Stimulated activated CD4-positive, alpha-beta T cell treated with anti-CD3 and anti-CD28 coated beads, Interleukin-2, amount 100 ng/mL, for 24 hours (primary cell): ENCODE results near the gene GGTA1.
"Not testable (repeated sequence)": the region's sequence is repeated elsewhere in the genome, so short reads cannot be mapped to it uniquely, and the experiment has no call there.

Experiments used
- DNase-seq, 2 donors: peaks; one replicate each; pipeline ENCODE4 v3.0.0-alpha.2; 2020

Gene GGTA1

DNA sequence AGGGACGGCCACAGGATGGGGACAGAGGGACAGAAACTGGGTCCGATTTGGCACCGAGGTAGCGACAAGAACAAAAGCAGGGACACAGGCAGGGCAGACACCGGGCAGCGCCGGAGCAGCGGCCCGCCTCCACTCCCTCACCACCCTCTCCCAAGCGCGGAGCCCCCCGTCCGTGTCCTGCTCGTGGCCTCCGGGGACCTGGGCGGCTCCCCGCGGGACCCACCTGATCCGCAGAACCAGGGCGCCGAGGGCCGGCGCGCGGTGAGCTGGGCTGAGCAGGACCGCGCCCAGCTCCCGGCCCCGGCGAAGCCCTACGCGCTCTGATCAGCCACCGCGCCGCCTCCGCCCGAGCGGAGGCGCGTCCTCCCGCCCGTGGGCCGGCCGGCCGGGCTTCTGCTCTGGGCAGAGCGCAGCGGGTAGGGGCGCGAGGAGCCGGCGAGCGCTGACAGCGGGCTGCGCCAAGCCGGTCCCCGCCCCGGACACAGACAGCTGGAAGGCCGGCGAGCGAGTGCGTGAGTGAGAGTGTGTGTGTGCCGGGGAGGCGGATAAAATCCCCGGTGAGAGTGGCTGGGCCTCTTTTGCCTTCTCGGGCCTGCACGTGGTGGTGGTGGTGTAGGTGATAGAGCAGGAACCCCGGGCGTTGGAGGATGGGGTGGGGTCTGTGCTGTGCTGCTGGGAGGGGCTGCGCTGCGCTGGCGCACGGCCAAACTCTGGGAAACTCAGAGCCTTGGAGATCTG is at the start of gene GGTA1:
Gene GGTA1, minus strand, starts transcription at position 418 of the 738 bp plus-strand sequence. CDS start 31,922 bp downstream, outside the sequence.
- DNase-seq: peak in 1 of 2 donors; percentile 34

- no peak for DNase-seq
Observed at GRCh38 chr9:121548666-121549065, 49.0 kb upstream of the GGTA1 start.

DNA sequence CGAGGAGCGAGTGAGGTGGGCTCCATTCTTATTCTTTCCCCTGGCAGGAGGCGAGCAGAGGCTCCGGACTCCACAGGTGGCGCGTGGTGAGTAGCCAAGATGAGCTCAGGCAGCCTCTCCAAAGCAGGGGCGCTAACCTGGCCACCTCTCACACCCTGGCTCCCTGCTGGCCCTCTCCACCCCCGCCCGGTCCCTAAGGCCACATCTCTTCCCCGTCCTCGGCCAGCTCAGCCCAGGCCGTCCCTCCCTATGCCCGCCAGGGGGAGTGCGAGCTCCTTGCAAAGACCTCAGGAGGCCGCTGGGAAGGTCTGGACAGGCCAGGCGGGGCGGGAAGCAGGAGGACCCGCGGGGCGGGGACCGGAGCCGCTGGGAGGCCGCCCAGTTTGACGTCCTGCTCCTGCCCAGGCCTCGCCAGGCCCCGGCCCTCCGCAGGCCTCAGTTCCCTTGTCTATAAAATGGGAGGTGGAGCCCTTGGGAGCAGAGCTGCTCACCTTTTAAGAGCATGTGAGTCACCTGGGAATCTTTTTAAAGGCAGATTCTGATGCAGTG is 46.3 kb upstream of the GGTA1 start:
- peak; percentile 68 to 80 for DNase-seq

- no peak for DNase-seq
Observed at GRCh38 chr9:121545150-121545874, 45.7 kb upstream of the GGTA1 start.

- no peak for DNase-seq
Observed at GRCh38 chr9:121542025-121542424, 42.4 kb upstream of the GGTA1 start.

GRCh38 chr9:121541256-121541655 is 41.6 kb upstream of the GGTA1 start:
- no peak for DNase-seq

- no peak for DNase-seq
Observed at GRCh38 chr9:121538221-121538620, 38.6 kb upstream of the GGTA1 start.

GRCh38 chr9:121537283-121537682 is 37.6 kb upstream of the GGTA1 start:
- DNase-seq: no peak

DNA sequence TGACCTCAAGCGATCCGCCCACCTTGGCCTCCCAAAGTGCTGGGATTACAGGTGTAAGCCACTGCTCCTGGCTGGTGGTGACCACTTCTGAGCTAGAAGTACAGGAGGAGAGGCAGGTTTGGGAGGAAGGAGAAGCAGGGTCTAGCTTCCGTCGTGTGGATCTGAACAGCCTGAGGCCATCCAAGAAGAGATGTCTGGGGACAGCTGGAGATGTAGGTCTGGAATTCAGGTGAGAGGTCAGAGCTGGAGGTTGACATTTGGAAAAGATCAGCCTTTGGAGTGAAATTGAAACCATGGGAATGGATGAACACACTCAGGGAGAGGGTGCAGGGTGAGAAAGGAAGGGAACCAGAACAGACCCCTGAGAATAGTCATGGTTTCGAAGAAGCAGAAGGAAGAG is 33.2 kb upstream of the GGTA1 start:
- DNase-seq: no peak

DNA sequence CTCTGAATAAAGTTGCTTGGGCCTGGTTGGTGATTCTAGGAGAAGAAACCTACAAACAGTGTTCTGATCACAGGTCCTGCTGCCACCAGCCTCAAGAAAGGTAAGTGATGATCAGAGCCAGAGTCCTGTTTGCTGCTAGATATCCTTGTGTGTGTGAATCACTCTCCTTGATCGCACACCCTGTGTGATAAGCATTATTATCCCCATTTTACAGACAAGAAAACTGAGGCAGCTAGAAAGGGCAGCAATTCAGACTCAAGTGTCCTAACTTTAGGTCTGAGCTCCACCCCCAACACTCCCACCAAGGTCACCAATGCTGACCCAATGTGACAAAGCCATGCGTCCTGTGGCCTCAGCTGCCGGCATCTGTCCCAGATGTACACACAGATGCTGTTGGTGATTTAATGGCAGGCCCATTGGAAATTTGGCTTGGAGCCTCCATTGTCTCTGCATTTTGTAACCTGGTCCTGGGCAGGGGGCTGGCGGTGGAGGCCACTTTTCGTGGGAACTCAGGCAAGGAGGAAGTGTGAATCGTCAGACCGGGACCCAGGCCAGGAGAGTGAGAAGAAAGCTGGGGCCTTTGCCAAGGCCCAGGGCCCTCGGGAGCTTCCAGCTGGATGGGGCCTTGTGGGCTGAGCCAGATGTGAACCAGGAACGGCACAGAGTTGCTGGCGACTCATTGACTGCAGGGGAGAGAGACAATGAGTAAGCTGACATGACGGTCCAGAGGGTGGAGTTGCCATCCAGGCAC is 29.8 kb upstream of the GGTA1 start:
- no peak for DNase-seq

DNA sequence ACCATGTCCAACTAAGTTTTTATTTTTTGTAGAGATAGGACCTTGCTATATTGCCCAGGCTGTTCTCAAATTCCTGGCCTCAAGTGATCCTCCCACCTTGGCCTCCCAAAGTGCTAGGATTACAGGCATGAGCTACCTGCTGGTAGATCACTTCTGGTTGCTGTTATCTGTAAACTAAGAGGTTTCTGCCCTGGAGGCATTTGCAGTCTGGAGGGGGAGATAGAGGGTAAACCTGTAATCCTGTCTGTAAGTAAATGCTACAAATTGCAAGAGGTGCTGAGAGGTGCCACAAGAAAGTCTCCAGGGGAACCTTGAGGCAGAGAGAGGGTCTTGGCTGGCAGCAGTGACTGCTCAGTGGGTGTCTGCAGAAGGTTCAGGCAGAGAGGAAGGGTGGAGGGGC is 29.0 kb upstream of the GGTA1 start:
- DNase-seq: no peak

GRCh38 chr9:121527371-121527770 is 27.7 kb upstream of the GGTA1 start:
- no peak for DNase-seq

DNA sequence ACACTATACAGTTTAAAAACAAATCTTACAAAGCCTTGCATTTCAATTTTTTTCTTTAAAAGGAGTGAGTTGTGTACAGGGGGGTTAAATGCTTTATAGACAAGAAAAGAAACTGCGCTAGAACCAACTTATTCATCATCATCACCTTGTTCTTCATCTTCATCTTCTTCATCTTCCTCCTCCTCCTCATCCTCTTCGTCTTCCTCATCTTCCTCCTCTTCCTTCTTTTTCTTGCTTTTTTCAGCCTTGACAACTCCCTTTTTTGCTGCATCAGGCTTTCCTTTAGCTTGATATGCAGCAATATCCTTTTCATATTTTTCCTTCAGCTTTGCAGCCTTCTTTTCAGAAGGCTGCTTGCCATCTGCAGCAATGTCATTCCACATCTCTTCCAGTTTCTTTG is 20.0 kb upstream of the GGTA1 start:
- DNase-seq: not testable (repeated sequence)

- DNase-seq: no peak
Observed at GRCh38 chr9:121518634-121519033, 19.0 kb upstream of the GGTA1 start.

DNA sequence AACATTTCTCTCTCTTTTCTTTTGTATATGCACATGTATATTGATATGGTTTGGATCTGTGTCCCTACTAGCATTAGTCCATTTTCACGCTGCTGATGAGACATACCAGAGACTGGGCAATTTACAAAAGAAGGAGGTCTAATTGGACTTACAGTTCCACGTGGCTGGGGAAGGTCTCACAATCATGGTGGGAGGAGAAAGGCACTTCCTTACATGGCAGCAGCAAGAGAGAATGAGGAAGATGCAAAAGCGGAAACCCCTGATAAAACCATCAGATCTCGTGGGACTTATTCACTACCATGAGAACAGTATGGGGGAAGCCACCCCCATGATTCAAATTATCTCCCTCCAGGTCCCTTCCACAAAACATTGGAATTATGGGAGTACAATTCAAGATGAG is 13.5 kb upstream of the GGTA1 start:
- not testable (repeated sequence) for DNase-seq

DNA sequence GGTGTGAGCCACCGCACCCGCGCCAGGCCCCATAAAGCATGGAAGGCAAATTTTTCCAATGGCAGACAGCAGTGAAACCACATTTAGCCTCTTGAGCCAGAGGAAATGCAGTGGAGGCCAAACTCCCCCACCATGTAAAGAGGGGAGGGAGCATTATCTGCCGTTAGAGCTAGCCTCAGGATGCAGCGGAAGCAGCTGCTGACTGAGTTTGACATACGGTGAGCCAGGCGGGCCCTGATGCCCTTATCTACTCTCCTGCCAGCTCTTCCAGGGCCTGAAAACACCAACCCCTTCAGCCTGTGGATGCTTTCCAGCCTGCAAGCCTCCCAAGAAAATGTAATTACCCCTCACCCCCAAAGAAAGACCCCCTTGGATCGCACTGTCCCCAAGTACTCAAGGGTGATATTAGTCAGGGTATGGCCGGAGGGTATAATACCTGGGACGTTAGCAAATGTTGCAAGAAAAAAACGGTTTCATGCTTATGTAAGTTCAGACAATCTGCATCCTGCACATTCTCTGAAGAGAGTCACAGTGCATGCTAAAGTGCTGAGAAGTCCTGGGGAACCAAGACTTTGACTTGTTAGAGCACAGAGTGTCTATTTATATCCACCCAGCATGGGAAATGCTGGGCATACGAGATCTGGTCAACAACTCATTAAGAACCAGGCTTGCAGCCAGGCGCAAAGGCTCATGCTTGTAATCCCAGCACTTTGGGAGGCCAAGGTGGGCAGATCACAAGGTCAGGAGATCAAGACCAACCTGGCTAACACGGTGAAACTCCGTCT is 11.3 kb upstream of the GGTA1 start:
- DNase-seq: no peak

- DNase-seq: no peak
Observed at GRCh38 chr9:121509180-121509579, 9.5 kb upstream of the GGTA1 start.

DNA sequence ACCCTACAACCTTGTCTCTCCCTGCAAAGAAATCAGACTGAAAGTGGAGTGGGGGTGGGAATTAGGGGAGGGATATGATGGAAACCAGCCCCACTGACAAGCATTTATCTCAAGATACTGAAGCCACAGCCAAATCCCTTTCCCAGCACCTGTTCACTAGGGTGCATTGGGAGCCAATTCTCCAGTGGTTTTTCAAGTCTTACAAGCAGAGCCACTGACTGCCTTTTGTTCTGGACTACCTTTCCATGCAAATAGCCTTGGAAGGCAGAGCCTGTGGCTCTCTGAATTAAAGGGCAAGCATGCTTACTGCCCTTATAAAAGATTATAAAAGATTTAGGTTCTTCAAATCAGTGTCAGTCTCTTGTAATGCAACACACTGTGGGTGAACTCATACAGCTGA is 8.8 kb upstream of the GGTA1 start:
- no peak for DNase-seq

DNA sequence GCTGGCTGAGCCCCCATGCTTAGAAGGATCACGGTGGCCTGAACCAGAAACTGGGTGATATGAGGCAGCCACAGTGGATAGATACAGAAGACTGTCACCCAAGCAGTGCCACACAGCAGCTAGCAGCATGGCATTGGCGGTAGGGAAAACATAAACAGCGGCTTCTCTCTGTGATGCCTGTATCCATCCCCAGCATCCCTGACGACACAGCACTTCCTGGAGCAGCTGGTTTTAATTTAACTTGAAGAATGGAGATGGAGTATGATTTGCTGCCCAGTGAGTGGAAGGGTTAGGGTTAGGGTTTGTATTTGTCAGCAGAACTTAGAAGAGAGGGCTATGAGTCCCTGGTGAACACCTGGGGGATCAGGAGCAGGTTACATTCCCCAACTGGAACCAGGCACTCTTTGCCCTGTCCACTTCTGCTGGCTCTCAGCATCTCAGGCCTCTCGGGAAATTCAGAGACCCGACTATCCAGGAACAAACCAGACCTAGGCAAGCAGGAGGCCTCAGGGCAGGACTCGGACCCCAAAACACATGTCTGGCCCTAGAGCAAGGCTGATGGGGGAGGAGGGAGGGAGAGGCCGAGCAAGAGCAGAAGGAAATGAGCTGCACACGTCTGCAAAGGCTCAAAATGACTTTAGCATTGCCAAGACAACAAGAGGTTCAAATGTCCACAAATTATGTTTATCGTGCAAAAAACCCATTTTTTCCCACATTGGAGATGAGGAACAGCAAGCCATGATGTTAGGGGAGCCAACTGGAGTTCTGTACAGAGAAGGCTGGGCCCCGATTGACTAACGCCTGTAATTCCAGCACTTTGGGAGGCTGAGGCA is 6.5 kb upstream of the GGTA1 start:
- DNase-seq: no peak

DNA sequence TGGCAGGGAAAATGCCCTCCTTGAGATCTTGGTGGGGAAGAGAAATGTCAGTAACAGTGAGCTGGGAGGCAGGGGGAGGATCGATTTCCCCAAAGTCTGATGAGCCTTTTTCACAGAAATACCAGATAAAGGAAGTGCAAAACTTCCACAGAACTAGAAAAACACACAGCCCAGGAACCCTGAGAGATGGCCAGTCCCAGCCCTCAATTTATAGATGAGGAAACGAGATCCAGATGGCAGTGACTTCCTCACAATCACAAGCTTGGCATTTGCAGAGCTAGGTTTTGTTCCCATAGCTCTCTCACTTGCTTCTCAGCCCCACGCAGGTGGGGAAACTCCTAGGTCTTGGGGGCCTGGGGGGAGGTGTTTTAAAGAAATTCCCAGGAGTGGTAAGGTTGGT is 3.8 kb upstream of the GGTA1 start:
- DNase-seq: no peak

GRCh38 chr9:121500165-121500478 is 478 bp upstream of the GGTA1 start:
- no peak for DNase-seq

DNA sequence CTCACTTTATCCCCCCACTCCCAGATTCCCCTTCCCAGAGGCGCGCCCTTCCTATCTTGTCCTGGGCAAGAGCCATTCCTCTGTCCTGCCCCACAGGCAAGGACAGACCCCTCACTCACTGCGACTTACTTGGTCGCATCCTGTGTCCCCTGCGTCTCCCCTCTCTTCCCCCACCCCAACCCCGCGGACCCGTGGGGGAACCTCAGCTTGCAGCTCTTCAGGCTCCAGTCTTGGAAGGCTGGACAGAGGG is 542 bp downstream of the GGTA1 start:
- no peak for DNase-seq
